ENCODE measurements around the gene AATK.

Gene AATK

DNA sequence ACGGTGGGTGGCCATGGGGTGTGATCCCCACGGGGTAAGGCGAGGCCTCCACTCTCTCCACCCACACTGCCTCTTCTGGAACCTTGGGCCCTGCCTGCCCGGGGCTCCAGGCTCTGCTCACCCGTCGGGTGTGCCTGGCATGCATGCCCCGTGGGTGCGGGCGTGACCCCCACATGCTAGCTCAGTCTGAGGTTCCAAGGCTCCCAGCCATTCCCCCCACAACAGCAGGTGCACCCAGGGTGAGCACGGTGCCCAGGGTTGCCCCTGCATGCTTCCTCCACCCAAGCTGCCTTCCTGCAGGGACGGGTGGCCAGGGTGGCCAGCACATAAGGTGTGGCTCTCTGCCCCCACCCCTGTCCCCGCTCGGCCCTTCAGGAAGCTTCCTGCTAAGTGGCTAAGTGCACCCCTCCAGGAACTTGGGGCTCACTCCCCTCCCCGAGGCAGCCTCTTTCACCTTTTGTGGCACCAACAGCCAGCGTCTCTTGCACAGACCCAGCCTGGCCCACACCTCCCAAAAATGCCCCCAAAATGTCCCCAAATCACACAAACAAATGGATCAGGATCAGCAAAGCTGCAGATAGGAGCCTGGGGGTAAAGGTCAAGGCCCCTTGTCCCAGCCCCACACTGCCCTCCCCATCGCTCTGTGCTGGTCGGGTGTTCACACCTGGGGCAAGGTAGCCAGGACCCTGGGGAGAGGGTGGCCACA, 22.2 kb downstream of the AATK start:
- intact Hi-C loops (cut with DNase I; ENCODE audit: low total_unique reads) = loop anchor here (2.0 kb wide), 1 partner anchor 97 kb away; no protein-coding TSS in a partner anchor
- Histone ChIP-seq H3K36me3 (no peaks in the 10 kb centered on the region), H3K27ac (no peak overlapping the region), H3K9me3 (no peaks in the 10 kb centered on the region), H3K4me3 (no peak overlapping the region), H3K4me1 (peaks cover 0 to 10% (median 4%) of the 10 kb centered on the region in 4 donors), H3K27me3 (peaks cover 0 to 18% of the 10 kb centered on the region in 2 donors)
- DNase-seq = no peak
- TF ChIP-seq, protein P1, sequence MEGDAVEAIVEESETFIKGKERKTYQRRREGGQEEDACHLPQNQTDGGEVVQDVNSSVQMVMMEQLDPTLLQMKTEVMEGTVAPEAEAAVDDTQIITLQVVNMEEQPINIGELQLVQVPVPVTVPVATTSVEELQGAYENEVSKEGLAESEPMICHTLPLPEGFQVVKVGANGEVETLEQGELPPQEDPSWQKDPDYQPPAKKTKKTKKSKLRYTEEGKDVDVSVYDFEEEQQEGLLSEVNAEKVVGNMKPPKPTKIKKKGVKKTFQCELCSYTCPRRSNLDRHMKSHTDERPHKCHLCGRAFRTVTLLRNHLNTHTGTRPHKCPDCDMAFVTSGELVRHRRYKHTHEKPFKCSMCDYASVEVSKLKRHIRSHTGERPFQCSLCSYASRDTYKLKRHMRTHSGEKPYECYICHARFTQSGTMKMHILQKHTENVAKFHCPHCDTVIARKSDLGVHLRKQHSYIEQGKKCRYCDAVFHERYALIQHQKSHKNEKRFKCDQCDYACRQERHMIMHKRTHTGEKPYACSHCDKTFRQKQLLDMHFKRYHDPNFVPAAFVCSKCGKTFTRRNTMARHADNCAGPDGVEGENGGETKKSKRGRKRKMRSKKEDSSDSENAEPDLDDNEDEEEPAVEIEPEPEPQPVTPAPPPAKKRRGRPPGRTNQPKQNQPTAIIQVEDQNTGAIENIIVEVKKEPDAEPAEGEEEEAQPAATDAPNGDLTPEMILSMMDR (IDR thresholded peaks at IDR 0.05) = no peak

DNA sequence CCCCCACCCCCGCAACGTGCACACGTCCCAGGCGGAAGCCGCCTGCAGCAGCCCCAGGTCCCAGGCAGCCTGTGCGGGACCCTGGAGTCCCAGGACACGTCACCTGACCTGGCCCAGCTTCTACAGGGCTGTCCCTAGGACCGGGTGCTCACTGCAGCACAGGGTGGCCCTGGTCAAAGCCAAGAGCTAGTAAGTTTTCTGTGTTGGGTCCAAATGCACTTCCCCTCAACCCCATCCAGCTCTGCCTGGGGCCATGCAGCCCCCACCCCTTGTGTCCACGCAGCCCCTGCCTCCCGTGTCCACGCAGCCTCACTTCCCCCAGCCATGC, 22.9 kb downstream of the AATK start:
- Histone ChIP-seq H3K4me1 (peaks cover 0 to 10% (median 4%) of the 10 kb centered on the region in 4 donors), H3K36me3 (no peaks in the 10 kb centered on the region), H3K27ac (no peak overlapping the region), H3K4me3 (no peak overlapping the region), H3K27me3 (peaks cover 0 to 14% of the 10 kb centered on the region in 2 donors), H3K9me3 (no peaks in the 10 kb centered on the region)
- TF ChIP-seq, protein P1 (IDR thresholded peaks at IDR 0.05) = no peak
- no peak for DNase-seq
- intact Hi-C loops (cut with DNase I; ENCODE audit: low total_unique reads) = loop anchor here (2.0 kb wide), 1 partner anchor 98 kb away; no protein-coding TSS in a partner anchor

DNA sequence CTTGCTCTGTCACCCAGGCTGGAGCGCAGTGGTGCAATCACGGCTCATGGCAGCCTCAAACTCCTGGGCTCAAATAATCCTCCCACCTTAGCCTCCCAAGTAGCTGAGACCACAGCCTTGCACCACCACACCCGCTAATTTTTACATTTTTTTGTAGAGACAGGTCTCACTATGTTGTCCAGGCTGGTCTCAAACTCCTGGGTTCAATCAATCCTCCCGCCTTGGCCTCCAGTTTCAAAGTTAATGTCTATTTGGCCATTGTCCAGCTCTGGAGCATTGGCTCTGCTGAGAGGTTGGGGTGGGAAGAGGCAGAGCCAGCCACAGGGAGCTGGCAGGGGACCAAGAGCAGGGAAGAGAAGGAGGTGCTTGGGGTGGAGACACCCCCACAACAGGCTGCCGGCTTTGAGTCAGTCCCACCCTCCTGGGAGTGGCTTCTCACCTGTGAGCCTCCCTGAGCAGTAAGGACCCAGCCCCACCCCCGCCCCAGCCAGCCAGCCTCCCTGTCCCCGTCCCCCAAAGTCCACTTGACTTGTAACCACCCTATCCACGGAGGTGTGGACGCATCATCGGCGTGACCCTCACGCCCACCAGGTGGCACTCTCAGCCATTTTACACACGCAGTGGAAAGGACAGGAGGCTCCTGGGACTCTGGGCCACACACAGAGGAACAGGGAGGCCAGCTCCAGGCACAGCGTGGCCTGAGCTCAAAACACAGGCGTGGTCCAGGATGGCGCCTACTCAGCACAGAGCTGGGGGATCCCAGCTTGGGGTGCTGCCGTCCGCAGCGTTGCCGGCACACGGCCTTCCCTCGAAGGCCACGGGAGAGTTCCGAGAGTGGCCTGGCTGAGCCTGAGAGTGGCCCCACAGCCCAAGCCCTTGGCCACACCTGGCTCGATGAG, 23.5 kb downstream of the AATK start:
- intact Hi-C loops (cut with DNase I; ENCODE audit: low total_unique reads) = loop anchor here (2.0 kb wide), 1 partner anchor 98 kb away; no protein-coding TSS in a partner anchor
- Histone ChIP-seq H3K9me3 (no peaks in the 10 kb centered on the region), H3K36me3 (no peaks in the 10 kb centered on the region), H3K27ac (no peak overlapping the region), H3K27me3 (peaks cover 0 to 13% of the 10 kb centered on the region in 2 donors), H3K4me3 (no peak overlapping the region), H3K4me1 (peaks cover 0 to 10% (median 4%) of the 10 kb centered on the region in 4 donors)
- TF ChIP-seq, protein P1 (IDR thresholded peaks at IDR 0.05) = peak; percentile 70 to 72
- DNase-seq = peak; percentile 75 to 86

DNA sequence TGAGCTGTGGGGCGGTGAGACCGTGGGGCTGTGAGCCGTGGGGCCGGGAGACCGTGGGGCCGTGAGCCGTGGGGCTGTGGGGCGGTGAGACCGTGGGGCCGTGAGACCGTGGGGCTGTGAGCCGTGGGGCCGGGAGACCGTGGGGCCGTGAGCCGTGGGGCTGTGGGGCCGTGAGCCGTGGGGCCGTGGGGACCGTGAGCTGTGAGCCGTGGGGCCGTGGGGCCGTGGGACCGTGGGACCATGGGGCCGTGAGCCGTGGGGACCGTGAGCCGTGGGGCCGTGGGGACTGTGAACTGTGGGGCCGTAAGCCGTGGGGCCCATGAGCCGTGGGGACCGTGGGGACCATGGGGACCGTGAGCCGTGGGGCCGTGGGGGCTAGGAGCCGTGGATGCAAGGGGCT, 25.3 kb downstream of the AATK start:
- intact Hi-C loops (cut with DNase I; ENCODE audit: low total_unique reads) = no loop called here
- Histone ChIP-seq H3K27me3 (peaks cover 0 to 13% of the 10 kb centered on the region in 2 donors), H3K27ac (no peak overlapping the region), H3K36me3 (no peaks in the 10 kb centered on the region), H3K4me1 (peaks cover 0 to 10% (median 4%) of the 10 kb centered on the region in 4 donors), H3K4me3 (no peak overlapping the region), H3K9me3 (no peaks in the 10 kb centered on the region)
- TF ChIP-seq, protein P1 (IDR thresholded peaks at IDR 0.05) = no peak
- no peak for DNase-seq

DNA sequence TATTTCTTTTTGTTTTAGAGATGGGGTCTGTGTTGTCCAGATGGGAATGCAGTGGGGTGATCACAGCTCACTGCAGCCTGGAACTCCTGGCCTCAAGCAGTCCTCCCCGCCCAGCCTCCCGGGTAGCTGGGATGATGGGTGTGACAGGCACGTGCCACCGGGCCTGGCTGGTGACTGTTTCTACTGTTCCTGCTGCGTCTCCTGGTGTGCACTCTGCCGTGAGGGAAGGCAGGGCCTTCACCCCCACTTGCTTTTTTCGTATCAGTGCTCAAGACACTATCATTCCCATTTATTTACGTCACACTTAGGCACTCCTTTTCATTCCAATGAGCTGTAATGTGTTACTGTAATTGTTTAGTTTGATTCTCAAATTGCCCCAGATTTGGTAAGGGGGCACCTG, 26.0 kb downstream of the AATK start:
- intact Hi-C loops (cut with DNase I; ENCODE audit: low total_unique reads) = no loop called here
- TF ChIP-seq, protein P1 (IDR thresholded peaks at IDR 0.05) = no peak
- no peak for DNase-seq
- H3K9me3 ChIP-seq = no peaks in the 10 kb centered on the region
- H3K4me1 ChIP-seq = peaks cover 0 to 10% (median 4%) of the 10 kb centered on the region in 4 donors
- H3K4me3 ChIP-seq = no peak overlapping the region
- no peaks in the 10 kb centered on the region for H3K36me3 ChIP-seq
- H3K27ac ChIP-seq = no peak overlapping the region
- H3K27me3 ChIP-seq = peaks cover 0 to 13% of the 10 kb centered on the region in 2 donors
